GM12874 (cell line): ENCODE measurements around the gene NELL2.

Experiments used
- CTCF ChIP-seq: IDR thresholded peaks from 2 replicates; pipeline ENCODE4 v1.5.1; 2011; ENCODE audit warnings: low read depth, mild to moderate bottlenecking, control low read depth, low read length, moderate library complexity; ENCODE audit not compliant: insufficient read depth

Gene NELL2

GRCh38 chr12:44544018-44544417 is 332.1 kb downstream of the NELL2 start:
- TF ChIP-seq CTCF: no peak

GRCh38 chr12:44542716-44543115 is 333.4 kb downstream of the NELL2 start:
- no peak for TF ChIP-seq CTCF

- no peak for TF ChIP-seq CTCF
Measured at GRCh38 chr12:44537354-44537753, 338.8 kb downstream of the NELL2 start.

- no peak for TF ChIP-seq CTCF
Measured at GRCh38 chr12:44532940-44533339, 343.2 kb downstream of the NELL2 start.

GRCh38 chr12:44531320-44531971 is 344.7 kb downstream of the NELL2 start:
- no peak for TF ChIP-seq CTCF

- peak; percentile 18; the same call in 1 of the 2 replicates for TF ChIP-seq CTCF
Measured at GRCh38 chr12:44526655-44527182, 349.4 kb downstream of the NELL2 start.

GRCh38 chr12:44525806-44526654 is 350.1 kb downstream of the NELL2 start:
- no peak for TF ChIP-seq CTCF
